ENCODE measurements around the gene ATL2.
A peak's percentile ranks its signal among the peaks of the same experiment; 100 is the strongest.

Gene ATL2

DNA sequence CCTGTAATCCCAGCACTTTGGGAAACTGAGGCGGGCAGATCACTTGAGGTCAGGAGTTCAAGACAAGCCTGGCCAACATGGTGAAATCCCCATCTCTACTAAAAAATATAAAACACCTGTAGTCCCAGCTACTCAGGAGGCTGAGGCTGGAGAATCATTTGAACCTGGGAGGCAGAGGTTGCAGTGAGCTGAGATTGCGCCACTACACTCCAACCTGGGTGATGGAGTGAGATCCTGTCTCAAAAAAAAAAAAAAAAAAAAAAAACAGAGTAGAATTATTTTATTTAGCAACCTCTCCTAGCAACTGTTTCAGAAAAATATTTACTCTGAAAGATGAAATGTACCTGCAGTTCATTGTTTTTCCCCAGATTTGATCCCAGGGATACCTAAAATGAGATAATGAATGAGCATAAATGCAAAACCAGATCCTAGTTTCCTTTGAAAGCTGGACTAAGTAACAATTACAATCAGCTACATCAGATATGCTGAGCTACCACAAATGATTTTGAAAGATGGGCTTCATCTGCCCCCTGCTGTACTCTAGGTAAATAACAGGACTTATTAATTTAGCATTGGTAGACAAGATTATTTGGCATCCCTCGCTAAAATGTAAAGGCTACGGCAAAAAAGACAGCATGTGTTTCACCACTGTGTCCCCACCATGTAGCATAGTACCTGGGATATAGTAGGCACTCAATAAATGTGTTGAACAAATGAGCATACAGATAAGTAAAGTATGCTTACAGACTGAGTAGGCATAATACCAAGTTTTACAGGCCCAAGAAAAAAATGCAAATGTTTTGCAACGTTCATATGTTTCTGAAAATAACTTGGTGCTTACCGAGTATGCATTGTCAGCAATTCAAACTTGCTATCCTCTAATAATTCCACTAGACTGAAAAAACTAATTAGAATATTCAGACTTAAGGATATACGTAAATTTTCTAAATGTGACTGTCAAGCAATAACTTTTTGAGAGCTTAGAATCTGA, 102.5 kb downstream of the ATL2 start:
- peak; percentile 35 for DNase-seq (ENCODE audit: extremely low read depth, insufficient read length)

DNA sequence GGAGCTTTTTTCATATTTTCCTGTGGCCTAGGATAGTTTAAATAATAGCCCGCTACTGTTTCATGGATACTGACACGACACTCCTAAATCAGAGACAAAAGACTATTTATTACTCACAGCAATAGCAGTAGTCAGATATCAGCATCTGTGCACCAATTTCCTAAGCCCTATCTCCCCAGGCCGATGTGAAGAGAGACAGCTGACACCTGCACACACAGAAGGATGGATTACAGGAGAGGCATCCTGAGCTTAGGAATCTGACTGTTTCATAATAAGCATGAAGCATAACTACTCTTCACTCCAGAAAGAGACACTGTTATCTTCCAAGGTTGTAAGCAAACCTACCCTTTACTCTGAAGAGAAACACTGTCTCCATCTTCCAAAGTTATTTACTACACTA, 105.4 kb downstream of the ATL2 start:
- no peak overlapping the region for H3K4me3 ChIP-seq (replicated peaks; ENCODE audit: low read depth, low read length)
- DNase-seq (ENCODE audit: extremely low read depth, insufficient read length) = no peak
- TF ChIP-seq, protein P1, sequence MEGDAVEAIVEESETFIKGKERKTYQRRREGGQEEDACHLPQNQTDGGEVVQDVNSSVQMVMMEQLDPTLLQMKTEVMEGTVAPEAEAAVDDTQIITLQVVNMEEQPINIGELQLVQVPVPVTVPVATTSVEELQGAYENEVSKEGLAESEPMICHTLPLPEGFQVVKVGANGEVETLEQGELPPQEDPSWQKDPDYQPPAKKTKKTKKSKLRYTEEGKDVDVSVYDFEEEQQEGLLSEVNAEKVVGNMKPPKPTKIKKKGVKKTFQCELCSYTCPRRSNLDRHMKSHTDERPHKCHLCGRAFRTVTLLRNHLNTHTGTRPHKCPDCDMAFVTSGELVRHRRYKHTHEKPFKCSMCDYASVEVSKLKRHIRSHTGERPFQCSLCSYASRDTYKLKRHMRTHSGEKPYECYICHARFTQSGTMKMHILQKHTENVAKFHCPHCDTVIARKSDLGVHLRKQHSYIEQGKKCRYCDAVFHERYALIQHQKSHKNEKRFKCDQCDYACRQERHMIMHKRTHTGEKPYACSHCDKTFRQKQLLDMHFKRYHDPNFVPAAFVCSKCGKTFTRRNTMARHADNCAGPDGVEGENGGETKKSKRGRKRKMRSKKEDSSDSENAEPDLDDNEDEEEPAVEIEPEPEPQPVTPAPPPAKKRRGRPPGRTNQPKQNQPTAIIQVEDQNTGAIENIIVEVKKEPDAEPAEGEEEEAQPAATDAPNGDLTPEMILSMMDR (IDR thresholded peaks at IDR 0.05; ENCODE audit: insufficient read depth, low read length, poor library complexity, severe bottlenecking) = no peak
- H3K36me3 ChIP-seq (ENCODE audit: control insufficient read depth, insufficient read depth, low read length) = no peaks in the 10 kb centered on the region
- H3K27me3 ChIP-seq (replicated peaks; ENCODE audit: control insufficient read depth, insufficient read depth, low read length) = no peaks in the 10 kb centered on the region

More for the DNA sequence above, 102.5 kb downstream of the ATL2 start:
- no peak overlapping the region for H3K4me3 ChIP-seq (replicated peaks; ENCODE audit: low read depth, low read length)
- H3K36me3 ChIP-seq (ENCODE audit: control insufficient read depth, insufficient read depth, low read length) = no peaks in the 10 kb centered on the region
- TF ChIP-seq, protein P1 (IDR thresholded peaks at IDR 0.05; ENCODE audit: insufficient read depth, low read length, poor library complexity, severe bottlenecking) = peak; percentile 43
- no peaks in the 10 kb centered on the region for H3K27me3 ChIP-seq (replicated peaks; ENCODE audit: control insufficient read depth, insufficient read depth, low read length)

DNA sequence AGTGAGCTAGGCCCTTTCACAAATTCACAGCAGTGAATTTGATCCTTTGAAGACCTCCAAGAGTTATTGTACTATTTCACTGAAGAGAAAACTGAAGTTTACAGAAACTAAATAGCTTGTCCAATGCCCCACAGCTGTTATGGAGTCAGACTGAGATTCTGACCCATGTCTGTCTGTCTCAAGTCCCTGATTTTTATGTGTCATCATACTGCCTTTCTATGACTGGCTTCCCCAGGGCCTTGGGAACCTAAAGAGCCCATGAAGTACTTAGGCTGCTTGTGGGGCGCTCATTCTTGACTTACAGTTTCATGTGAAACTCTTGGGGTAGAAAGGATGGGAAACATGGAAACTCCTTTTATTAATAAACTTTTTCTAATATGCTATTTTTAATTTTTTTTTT, 107.7 kb downstream of the ATL2 start:
- DNase-seq (ENCODE audit: extremely low read depth, insufficient read length) = no peak
- TF ChIP-seq, protein P1 (IDR thresholded peaks at IDR 0.05; ENCODE audit: insufficient read depth, low read length, poor library complexity, severe bottlenecking) = no peak
- Histone ChIP-seq H3K4me3 (replicated peaks; ENCODE audit: low read depth, low read length) (no peak overlapping the region), H3K27me3 (replicated peaks; ENCODE audit: control insufficient read depth, insufficient read depth, low read length) (no peaks in the 10 kb centered on the region), H3K36me3 (ENCODE audit: control insufficient read depth, insufficient read depth, low read length) (no peaks in the 10 kb centered on the region)

DNA sequence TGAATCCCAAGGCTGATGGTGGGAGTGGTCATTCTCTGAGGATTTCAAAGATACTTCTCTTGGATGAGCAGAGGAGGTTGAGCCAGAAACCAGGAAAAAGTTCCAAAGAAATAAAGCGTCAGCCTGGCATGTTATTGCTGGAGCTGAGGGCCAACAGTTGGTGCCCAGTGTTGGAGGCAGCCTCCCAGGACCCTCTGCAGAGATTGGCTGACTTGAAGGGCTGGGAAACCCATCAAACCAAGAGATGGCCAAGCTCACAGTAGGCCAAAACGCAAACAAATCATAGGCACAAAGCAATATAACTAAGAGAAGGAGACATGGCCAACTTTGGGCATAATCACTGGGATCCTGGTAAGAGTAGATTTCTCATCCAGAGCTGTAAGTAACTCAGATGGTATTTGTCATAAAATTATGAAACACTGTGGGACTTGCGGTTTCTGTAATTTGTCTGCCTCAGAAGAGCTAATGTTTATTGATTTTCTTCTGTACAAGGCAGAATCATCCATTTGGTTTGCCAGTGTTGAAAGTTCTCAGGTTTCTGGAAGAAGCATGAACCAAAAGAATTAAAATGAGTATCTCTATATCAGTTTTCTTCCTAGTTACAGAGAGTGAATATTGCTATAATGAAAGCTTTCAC, 108.3 kb downstream of the ATL2 start:
- Histone ChIP-seq H3K27me3 (replicated peaks; ENCODE audit: control insufficient read depth, insufficient read depth, low read length) (no peaks in the 10 kb centered on the region), H3K4me3 (replicated peaks; ENCODE audit: low read depth, low read length) (no peak overlapping the region), H3K36me3 (ENCODE audit: control insufficient read depth, insufficient read depth, low read length) (no peaks in the 10 kb centered on the region)
- DNase-seq (ENCODE audit: extremely low read depth, insufficient read length) = no peak
- TF ChIP-seq, protein P1 (IDR thresholded peaks at IDR 0.05; ENCODE audit: insufficient read depth, low read length, poor library complexity, severe bottlenecking) = no peak

DNA sequence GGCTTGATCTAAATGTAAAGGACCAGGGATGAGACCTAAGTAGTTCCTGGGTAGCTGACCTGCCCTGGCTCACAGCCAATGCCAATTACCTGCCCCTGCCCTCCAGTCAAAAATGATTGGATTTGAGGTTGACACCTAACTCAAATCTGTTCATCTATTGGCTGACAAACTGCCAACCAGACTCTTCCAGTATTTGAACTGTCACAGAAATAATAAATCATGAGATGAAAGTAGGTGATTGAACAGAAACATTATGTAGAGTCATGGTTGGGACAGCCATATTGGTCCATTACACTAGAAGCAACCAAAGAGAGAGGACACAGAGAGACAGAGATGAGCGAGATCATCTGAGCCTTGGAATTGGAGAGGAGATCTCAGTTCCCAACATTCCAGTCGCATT, 109.1 kb downstream of the ATL2 start:
- no peak for DNase-seq (ENCODE audit: extremely low read depth, insufficient read length)
- H3K27me3 ChIP-seq (replicated peaks; ENCODE audit: control insufficient read depth, insufficient read depth, low read length) = no peaks in the 10 kb centered on the region
- no peak overlapping the region for H3K4me3 ChIP-seq (replicated peaks; ENCODE audit: low read depth, low read length)
- TF ChIP-seq, protein P1 (IDR thresholded peaks at IDR 0.05; ENCODE audit: insufficient read depth, low read length, poor library complexity, severe bottlenecking) = no peak
- no peaks in the 10 kb centered on the region for H3K36me3 ChIP-seq (ENCODE audit: control insufficient read depth, insufficient read depth, low read length)

All from GM06990 (cell line).